Measurements from ENCODE around the gene INTS11. TPM values are rescaled to one million over a fixed set of nuclear protein-coding genes. Genes with fewer than 3 reads are reported as not detected.
A peak's percentile ranks its signal among the peaks of the same experiment; 100 is the strongest.

INTS11 gene
- total and polyA plus RNA-seq, 2 of the 13 experiments (the other 11 are each of a cell fraction or from before 2014, with no cell fraction given), result 52.8 to 94.8 TPM

GRCh38 chr1:1281533-1282321, 42.7 kb downstream of the INTS11 start (continued):
- TF ChIP-seq ZUFSP (CRISPR knock-in tag; IDR thresholded peaks at IDR 0.05; ENCODE audit: borderline replicate concordance) (no peak), PTBP1 (IDR thresholded peaks at IDR 0.05; ENCODE audit: low read depth, low read length, poor library complexity, severe bottlenecking) (no peak), SNRNP70 (IDR thresholded peaks at IDR 0.05; ENCODE audit: low read depth, low read length) (no peak), DMAP1 (CRISPR knock-in tag; IDR thresholded peaks at IDR 0.05) (peak; percentile 41; the same call in 1 of the 2 replicates), ZNF296 (CRISPR knock-in tag; conservative IDR thresholded peaks at IDR 0.05) (peak; percentile 33; the same call in 1 of the 2 replicates), ZNF547 (CRISPR knock-in tag; IDR thresholded peaks at IDR 0.05) (0 out of 2 replicates have a peak, but pooled peaks have one; percentile 29), KDM4B (CRISPR knock-in tag; IDR thresholded peaks at IDR 0.05) (no peak), HNF1A (IDR thresholded peaks at IDR 0.05; ENCODE audit: low read depth) (no peak), HNF1A (CRISPR knock-in tag; IDR thresholded peaks at IDR 0.05; ENCODE audit: borderline replicate concordance) (peak; percentile 25; the same call in 1 of the 2 replicates), ZFP36L2 (CRISPR knock-in tag; IDR thresholded peaks at IDR 0.05) (no peak), ZNF83 (CRISPR knock-in tag; IDR thresholded peaks at IDR 0.05; ENCODE audit: borderline replicate concordance) (no peak), ZFX (CRISPR knock-in tag; IDR thresholded peaks at IDR 0.05; ENCODE audit: low read depth) (peak; percentile 83), TP53 (CRISPR knock-in tag; conservative IDR thresholded peaks at IDR 0.05) (no peak), ELF3 (CRISPR knock-in tag; IDR thresholded peaks at IDR 0.05) (peak; percentile 54)
- TF ChIP-seq, protein P1, sequence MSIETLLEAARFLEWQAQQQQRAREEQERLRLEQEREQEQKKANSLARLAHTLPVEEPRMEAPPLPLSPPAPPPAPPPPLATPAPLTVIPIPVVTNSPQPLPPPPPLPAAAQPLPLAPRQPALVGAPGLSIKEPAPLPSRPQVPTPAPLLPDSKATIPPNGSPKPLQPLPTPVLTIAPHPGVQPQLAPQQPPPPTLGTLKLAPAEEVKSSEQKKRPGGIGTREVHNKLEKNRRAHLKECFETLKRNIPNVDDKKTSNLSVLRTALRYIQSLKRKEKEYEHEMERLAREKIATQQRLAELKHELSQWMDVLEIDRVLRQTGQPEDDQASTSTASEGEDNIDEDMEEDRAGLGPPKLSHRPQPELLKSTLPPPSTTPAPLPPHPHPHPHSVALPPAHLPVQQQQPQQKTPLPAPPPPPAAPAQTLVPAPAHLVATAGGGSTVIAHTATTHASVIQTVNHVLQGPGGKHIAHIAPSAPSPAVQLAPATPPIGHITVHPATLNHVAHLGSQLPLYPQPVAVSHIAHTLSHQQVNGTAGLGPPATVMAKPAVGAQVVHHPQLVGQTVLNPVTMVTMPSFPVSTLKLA (IDR thresholded peaks at IDR 0.05), result 0 out of 2 replicates have a peak, but pooled peaks have one; percentile 40
- TF ChIP-seq, protein P2, sequence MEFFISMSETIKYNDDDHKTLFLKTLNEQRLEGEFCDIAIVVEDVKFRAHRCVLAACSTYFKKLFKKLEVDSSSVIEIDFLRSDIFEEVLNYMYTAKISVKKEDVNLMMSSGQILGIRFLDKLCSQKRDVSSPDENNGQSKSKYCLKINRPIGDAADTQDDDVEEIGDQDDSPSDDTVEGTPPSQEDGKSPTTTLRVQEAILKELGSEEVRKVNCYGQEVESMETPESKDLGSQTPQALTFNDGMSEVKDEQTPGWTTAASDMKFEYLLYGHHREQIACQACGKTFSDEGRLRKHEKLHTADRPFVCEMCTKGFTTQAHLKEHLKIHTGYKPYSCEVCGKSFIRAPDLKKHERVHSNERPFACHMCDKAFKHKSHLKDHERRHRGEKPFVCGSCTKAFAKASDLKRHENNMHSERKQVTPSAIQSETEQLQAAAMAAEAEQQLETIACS (CRISPR knock-in tag; IDR thresholded peaks at IDR 0.05), result no peak
- TF ChIP-seq, protein P3, sequence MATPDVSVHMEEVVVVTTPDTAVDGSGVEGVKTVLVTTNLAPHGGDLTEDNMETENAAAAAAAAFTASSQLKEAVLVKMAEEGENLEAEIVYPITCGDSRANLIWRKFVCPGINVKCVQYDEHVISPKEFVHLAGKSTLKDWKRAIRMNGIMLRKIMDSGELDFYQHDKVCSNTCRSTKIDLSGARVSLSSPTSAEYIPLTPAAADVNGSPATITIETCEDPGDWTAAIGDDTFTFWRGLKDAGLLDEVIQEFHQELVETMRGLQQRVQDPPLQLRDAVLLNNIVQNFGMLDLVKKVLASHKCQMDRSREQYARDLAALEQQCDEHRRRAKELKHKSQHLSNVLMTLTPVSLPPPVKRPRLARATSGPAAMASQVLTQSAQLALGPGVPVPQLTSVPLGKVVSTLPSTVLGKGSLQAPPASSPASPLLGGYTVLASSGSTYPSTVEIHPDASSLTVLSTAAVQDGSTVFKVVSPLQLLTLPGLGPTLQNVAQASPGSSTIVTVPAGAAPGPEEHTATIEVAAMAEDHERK (CRISPR knock-in tag; IDR thresholded peaks at IDR 0.05; ENCODE audit: low read depth), result no peak
